Epidermal melanocyte (primary cell): ENCODE data around the gene CMTR1.
A peak's percentile ranks its signal among the peaks of the same experiment; 100 is the strongest.

ENCODE experiments used
- DNase-seq: peaks from one replicate; pipeline ENCODE4 v3.0.0; 2011; ENCODE audit warnings: low spot score; ENCODE audit not compliant: insufficient read length

The CMTR1 gene

DNA sequence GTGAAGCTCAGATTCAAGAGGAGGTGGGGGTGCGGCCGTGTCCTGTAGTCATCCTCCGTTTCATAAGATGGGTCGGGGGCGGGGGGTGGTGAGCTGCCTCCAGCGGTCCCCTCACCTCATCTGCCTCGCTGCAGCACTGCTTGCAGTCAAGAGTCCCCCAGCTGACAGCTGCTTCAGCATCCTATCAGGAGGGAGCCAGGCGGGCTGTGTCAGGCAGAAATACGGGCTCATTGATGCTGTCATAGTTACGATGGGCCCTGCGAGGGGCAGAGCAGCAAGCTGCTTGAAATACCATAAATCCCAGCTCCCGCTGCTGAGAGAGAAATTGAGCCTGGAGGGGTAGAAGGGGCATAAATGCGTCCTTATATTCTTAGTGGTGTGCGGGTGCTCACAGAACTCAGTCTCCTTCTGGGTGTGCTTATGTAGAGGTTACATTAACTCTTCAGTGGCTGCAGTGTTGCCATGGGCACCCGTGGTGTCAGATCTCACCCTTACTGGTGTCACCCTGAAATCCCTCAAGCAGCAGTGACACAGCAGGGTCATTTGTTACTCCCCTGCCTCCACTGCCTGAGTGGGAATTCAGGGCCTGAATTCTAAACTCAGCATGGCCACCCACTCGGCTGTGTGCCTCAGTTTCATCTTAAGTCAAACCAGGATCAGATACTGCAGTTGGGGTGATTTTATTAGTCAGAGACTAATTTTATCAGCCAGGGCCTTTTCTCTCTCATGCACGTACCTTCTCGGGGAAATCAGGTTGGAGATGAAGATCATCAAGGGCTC is 44.8 kb downstream of the CMTR1 start:
- DNase-seq = no peak

DNA sequence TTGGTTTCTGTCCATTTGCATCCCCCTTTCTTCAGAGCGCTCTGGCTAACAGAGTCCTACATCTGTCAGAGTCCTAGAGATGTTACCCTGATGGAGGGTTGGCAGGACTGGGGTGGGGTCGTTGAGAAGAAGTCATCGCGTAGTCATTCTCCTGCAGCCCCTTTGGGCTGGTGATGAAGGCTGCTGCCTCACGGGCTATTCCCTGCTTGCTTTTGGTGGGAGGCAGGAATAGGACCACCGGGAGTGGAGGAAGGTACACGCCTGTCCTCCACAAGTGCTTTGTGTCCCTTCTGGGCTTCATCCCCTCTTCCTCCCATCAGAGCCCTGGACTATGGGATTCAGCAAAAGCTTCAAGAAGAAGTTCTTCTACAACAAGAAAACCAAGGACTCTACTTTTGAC is 45.8 kb downstream of the CMTR1 start:
- DNase-seq = no peak

DNA sequence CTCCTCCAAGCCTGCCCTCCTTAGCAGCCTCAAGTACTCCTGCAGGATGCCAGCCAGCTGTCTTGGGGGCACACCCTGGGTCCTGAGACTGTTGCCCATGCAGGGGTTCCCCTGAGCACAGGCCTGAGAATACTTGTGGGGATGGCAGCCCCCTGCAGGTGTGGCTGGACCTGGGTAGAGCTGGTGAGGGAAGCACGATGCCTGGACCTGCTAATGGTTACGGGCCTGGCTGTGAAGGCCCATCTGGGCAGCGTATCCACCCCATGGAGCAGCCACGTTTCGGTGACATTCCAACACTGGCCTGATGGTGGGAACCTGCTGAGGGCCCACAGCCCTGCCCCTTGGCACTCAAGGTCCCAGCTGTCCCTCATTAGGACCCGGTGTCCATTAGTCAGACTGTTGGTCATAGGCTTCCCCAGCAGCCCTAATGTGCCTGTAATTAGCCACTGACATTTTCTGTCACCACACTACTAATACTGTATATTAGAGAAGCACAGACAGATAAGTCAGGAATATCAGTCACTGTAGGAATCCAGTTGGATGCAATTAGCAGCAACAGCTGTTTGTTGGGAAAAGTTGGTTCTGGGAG is 46.3 kb downstream of the CMTR1 start:
- DNase-seq = no peak

DNA sequence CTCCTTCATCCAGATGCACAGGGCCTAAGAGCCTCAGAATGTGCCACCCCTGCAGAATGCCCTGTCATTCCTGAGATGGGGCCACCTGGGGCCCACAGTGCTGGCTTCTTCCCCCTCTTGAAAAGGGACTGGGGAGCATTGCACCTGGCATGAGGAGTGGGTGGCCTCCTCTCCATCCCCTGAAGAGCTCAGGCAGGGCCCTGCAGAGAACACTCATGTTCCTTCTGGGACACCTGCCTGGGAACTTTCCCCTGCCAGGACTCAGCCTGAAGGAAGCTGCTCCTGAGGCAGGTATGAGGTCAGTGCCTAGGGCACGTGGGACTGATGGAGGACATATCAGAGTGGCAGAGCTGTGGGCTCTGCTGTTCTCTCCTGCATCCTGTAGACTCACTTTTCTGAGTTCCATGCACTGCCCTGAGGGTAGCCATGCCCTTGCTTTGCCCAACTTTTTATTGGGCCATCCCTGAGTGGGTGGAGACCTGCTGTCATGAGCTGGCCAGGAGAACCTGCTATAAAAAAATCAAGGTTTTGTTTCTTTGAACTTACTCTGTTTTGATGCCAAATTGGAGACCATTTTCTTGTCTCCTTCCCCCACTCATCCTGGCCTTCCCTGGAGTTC is 47.2 kb downstream of the CMTR1 start:
- no peak for DNase-seq

DNA sequence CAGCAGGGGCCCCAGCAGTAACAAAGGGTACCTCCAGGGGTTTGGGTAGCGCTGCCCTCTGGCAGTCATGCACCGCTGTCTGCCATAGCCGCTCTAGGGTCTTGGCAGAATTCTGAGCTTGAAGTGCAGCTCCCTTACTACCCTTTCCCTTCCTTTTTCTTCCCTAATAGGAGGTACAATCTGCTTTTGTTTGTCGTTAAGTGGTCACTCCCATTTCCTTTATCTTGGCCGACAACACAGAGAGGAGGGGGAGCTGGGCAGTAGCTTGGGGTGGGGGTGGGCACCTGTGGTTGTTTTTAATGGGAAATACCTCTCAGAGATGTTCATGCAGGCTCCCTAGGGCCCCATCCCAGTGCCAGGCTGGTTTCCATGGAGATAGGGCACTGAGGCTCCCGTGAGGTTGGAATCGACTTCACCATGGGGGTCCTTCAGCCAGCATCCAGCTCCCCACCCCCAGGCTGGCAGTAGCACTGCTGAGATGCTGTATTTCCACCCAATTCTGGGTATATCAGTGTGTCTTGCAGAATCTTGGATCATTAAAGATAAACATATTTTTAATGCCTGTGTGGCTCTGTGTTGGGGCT is 48.0 kb downstream of the CMTR1 start:
- DNase-seq = no peak

DNA sequence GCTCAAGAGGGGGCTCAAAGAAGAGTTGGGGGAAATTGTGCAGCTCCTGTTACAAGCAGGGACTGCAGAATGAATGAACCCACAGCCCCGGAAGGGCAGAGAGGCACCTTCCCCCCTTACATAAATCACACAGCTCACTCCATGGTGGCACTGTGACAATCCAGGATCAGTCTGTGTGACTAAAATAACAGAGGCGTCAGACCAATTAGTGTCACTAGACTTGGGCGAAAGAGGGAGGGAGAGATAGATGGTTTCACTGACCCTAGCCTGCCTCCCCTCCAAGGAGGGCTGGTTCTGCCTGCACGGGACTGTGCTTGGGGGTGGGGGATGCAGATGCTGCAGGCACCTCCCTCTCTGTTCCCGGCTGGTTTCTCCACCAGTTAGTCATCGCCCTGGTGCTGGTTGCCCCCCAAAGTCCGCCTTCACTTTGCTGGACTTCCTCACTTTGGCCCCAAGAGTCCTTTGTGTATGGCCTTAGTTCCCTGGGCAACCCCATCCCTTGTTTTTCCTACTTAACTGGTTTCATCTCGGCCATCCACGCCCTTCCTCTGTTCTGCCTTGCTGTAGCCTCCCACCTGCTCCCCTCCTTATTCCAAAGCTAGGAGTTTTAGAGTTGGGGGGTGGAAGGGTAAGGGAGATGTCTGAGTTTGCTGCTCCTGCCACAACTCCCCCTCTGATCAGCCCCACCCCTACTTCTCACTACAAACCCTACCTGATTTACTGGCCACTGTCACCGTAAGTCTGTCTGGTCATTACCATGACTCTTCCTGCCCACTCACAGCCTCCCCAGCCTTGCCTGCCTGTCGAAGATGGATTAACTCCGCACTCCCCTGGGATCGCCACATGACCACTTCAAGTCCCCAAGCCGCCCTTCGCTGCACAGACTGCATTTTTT is 48.9 kb downstream of the CMTR1 start:
- no peak for DNase-seq

DNA sequence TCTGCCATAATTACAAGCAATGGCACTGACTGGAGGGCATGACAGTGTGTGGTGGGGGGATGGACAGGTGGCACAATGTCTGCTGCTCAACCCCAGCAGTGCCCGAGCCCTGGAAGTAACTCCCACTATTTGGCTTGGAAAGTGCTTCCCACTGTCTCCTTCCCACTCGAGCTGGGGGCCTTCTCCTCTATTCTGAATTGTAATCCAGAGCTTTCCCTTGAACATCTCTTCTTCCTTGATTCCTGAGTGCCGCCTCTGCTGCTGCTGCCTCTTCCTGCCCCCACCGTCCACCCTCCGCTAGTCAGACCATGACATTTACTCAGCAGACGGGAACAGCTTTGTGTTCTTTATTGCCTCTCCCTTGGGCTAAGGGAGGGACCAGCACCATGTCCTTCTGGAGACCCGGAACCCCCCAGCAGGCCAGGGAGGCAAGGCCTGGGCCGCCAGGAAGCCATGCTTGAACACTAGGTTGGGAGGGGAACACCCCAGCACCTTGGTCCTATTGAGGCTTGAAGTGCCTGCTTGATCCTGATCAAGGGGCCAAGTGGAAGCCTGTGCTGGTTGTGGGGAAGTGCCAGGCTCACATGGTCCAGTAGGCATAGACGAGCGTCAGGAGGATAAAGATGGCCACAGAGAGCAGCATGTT is 49.7 kb downstream of the CMTR1 start:
- no peak for DNase-seq

DNA sequence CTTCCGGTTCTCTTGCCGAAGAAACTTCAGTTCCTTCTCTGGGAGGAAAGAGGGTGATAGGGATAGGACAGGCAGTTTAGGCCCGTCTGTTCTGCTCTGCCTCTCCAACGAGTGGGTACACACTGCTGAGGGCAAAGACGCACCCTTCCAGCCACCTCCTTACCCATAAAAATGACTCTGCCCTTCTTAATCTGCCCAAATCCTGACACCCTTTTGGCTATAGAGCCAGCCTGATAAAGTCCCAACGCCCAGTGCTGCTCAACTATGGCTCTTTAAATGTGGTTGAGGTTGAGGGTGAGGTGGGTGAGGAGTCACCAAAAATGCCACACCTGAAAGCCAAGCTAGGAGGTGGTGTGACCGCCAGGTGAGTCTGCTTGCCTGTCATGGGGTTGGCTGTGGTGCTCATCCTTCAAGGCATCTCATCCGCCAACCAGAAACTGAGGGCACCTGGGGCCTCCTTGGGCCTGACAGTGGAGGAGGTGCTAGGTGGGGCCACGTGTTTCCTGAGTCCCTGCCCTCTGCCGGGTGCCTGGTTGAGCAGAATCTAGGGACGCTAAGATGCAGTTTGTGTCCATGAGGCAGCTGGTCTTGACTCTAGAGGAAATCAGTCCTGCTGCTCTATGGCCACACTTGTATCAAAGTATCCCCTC is 50.4 kb downstream of the CMTR1 start:
- no peak for DNase-seq

DNA sequence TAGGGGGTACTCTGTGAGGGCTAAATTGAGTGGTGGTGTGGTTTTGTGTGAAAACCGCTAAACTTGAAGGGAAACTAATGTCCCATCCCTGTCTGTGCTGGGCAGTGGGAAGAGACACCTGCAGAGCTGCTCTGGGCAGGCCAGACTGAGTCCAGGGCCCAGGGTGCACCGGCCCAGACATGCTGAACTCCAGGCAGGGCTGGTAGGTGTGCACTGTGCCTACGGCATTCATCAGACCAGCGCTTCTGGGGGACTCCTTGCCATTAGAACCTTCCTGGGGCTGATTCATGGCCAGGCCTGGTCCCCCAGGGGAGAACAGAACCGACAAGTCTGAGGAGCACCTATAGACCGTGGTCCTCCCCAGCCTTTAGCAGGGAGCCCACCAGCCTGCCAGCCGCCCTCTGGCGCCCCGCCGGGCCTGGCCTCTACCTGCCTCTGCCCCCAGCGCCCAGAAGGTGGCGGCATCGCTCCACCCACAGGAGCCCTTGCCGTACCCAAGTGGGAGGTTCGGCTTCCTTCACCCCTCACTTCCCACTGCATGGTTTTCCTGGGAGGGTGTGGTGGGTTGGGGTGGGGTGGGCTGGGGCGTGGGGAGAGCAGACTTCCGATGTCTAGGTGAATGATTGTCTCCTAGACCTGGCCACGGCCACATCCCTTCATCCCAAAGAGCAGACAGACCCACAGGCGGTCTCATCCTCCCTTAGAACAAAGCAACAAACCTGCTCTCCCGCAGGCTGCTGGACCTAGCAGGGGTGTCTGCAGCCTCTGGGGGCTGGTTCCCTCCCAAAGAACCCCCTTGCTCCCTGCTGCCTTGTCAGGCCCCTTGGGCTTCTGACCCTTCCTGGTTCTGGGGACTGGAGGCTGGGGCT is 51.1 kb downstream of the CMTR1 start:
- peak; percentile 47 for DNase-seq

DNA sequence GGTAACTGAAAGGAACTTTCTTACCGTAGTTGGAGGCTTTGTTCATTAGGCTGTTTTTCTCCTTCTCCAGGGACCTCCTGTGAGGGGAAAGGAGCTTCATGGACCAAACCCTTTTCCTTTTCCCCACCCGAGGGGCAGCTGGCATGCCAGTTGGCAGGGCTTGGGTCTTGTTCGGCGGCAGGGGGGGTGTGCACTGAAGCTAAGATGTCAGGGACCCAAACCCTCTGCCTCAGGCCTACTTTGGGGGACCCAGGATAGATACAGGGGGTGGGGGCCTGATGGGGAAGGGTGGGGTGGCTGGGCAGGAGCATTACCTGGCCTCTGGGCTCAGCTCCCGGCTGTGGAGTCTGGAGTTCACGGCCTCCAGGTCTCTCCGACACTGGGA is 51.8 kb downstream of the CMTR1 start:
- no peak for DNase-seq

DNA sequence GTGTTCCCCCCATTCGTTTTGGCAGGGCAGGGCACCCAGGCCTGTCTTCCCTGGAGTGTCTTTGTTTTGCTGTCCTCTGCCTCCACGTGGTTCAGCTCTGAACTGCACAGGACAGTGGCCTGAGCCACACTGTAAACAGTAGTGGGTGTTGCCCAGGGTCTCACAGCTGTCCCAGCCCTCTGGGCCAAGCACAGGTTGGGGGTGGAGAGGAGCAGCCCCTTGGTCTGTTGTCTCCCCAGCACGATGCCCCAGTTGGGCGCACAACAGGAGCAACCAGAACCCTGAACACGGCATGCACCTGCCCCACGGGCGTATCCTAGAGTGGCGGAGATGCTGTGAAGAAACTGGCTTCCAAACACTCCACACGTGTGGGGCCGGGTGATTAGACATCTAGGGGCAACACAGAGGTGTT is 52.3 kb downstream of the CMTR1 start:
- DNase-seq = no peak

DNA sequence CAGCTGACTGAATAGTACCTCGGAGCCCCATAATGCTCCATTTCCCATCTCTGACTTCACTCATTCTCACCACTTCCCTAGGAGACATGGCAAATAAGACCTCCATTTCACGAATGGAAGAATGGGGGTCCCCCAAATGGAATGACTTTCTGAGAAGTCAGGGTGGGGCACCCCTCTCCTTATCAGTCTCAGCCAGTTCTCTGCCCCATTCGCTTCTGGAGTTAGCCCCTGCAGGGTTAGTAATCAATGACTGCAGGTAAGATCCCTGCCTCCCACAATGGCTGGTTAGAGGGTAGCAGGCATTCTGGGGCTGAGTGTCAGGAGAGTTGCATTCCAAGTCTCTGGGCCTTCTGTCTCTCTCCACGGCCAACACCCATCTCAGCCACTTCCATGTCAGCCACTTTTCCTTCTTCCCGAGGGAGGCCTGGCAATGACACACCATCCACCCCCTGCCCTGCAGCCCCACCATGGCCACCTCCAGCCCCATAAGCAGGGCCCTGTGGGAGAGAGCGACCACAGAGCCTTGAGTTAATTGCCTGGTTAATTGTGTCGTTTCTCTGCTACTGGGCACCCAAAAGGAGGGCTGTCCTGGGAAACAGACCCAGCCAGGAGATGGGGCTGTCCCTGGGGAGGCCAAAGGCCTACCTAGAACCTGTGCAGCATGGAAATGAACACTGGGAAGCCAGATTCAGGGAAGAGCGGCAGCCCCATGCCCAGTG is 53.3 kb downstream of the CMTR1 start:
- DNase-seq = no peak

DNA sequence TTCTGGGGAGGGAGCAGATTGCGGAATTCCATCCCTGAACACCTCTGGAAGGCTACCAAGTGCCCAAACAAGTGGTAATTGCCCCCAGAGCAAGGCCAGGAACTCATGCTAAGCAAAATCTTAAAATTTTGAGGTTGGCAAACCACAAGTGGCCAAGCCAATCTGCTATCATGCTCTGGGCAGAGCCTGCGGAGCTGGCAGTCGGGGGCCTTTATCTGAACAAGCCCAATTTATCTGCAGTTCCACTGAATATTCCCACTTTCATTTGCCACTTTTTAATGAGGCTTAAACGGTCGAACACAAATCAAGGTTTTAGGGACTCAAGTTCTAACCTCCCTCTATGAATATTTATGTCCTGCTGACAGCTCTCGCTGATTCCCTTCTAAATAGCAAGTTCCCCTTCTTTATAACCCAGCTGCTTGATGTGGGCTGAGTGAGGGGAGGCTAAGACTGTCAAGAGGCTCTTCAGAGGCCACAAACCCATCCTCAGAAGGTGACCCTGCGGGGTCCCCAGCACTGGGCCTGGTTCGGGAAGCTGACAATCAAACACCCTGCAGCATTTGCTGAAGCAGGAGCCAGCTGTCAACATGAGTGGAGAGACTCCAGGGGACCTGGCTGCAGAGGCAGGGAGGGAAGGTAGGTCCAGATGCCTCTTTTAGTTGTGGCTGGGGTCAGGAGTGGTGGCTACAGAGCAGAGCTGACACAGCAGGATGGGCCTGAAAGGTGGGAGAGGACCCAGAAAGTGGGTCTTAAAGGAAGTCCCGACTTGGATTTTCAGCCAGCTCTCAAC is 54.8 kb downstream of the CMTR1 start:
- DNase-seq = no peak

DNA sequence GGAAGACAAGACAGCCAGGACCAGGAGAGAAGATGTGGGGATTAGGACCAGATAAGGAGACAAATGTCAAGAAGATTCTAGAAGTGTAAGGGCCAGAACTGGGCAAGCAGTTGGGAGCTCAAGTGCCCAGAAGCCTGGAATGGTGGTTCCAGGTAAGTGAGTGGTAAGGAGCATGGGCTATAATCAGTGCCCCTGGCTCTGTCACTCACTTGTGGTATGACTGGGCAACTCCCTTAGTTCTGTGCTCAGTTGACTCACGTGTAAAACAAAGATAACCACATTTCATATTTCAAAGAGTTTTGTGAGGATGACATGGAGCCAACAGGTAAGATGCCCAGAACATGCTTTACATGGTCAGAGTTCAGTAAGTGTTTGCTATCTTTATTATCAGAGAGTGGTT is 55.5 kb downstream of the CMTR1 start:
- no peak for DNase-seq

DNA sequence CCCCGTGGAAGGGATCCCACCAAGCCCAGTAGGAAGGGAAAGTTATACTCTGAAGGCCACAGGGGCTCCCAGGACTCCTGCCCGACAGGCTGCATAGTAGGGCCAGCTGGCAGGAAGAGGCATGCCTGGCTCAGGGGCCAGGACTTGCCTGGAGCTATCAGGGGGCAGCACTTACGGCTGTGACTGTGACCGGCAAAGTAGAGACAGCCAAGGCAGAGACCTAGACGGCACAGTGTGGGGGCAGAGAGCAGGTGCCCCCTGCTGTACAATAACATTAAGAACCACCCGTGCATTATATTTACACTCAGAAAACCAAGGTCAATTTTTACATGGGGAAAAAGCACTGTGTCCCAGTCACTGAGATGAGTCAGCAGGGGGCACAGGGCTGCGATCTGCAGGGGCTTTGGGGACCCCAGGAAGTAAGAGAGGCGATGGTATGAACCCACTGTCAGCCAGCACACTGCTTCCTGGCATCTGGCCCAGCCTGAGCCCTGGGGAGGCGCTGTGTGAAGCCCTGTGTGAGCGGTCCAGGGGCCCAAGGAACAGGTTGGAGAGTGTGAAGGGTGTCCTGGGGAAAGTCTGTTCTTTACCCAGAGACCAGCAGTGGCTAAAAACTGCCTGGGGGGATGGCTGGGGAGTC is 56.8 kb downstream of the CMTR1 start:
- DNase-seq = no peak

DNA sequence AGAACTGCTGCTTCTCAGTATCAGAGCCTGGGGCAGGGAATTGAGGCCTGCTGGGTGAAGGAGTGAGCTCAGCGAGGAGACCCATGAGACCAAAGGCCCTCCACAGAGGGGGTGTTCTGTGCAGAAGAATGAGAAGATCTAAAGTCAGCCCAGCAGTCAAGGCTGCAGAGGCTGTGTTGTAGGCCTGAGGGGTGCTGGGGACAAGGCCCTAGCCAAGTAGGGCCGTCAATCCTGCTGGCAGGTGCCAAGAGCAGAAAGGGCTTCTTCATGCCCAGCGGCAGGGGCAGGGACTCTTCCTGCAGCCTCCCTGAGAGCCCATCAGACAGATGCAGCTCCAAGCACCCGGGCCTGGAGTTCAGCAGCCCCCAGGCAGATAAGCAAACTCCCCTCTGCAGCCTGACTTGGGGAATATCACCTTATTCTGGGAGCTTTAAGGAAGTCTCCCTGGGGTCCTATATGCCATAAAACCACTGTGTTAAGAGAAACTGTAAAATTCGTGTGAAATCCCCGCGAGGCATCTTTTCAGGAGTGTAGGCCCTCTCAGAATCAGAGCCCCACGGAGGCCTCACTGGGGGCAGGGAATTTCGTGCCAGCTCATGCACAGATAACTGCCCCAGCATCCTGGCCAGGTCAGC is 57.6 kb downstream of the CMTR1 start:
- DNase-seq = no peak

DNA sequence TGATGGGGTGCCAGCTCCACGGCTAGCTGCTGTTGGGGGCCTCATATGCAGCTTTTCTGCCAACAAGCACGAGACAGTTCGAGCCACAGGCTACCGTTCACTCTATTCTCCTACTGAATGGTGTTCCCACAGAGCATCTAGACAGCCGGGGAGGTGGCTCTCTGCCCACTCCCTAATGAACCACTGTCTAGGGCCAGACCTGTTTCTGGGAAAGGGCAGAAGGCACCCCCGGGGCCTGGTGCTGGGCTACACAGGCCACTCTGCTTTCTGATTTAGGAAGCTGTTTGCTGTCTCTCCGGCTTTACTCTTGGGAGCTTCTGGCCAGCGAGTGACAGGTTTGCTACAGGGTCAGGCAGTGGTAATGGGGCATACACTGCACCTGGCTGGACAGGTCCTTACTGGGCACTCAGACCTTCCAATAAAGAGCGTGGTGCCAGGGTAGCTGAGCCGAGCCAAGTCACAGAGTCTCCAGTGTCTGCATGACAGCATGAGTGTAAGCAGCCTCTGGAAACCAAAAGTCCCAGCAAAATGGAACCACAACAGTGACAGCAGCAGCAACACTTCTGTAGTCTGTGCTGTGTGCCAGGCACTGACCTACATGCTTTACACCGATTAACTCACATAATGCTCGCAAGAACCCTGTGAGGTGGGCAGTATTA is 58.3 kb downstream of the CMTR1 start:
- no peak for DNase-seq
